GM12892 (cell line): ENCODE measurements around the gene ACAP3.

Experiments used
- POLR2A ChIP-seq: IDR thresholded peaks from 2 replicates; pipeline ENCODE4 v1.6.1; 2011; ENCODE audit warnings: low read depth, low read length, control low read depth
- POLR2AphosphoS5 ChIP-seq: IDR thresholded peaks from 2 replicates; pipeline ENCODE4 v1.6.1; 2011; ENCODE audit warnings: low read depth, low read length, control low read depth
- TAF1 ChIP-seq: IDR thresholded peaks from 2 replicates; pipeline ENCODE4 v1.6.1; 2011; ENCODE audit warnings: low read depth, mild to moderate bottlenecking, control low read depth, low read length, borderline replicate concordance

GRCh38 chr1:1348420-1349255 is 40.9 kb upstream of the ACAP3 start:
- no peak for TF ChIP-seq POLR2A
- no peak for TF ChIP-seq POLR2AphosphoS5
- TF ChIP-seq TAF1, result no peak
